HG03280 (cell line): Measurements from ENCODE around the gene C1GALT1C1.

ENCODE experiments used
- ATAC-seq: cut with Tn5 transposase; IDR thresholded peaks from one replicate; pipeline ENCODE4 v1.9.1; 2021; ENCODE audit warnings: mild to moderate bottlenecking, moderate library complexity; ENCODE audit not compliant: unreplicated experiment

The C1GALT1C1 gene

DNA sequence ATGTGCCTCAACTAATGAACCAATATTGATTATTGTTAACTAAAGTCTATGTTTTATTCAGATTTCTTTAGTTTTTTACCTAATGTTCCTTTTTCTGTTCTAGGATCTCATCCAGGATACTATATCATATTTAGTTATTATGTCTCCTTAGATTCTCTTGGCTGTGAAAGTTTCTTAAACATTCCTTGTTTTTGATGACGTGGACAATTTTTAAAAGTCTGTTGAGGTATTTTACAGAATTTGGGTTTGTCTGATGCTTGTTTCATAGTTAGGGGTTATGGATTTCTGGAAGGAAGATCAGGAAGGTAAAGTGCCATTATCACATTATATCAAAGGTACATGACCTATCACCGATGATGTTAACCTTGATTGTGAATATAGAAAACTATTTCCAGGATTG lies 44.2 kb downstream of the C1GALT1C1 start:
- no peak for ATAC-seq
